ENCODE results near the gene POLR2I. TPM values are rescaled to one million over a fixed set of nuclear protein-coding genes. Genes with fewer than 3 reads are reported as not detected.

The POLR2I gene
- polyA plus RNA-seq, 1 donor from 2014 or later, result 159 TPM

DNA sequence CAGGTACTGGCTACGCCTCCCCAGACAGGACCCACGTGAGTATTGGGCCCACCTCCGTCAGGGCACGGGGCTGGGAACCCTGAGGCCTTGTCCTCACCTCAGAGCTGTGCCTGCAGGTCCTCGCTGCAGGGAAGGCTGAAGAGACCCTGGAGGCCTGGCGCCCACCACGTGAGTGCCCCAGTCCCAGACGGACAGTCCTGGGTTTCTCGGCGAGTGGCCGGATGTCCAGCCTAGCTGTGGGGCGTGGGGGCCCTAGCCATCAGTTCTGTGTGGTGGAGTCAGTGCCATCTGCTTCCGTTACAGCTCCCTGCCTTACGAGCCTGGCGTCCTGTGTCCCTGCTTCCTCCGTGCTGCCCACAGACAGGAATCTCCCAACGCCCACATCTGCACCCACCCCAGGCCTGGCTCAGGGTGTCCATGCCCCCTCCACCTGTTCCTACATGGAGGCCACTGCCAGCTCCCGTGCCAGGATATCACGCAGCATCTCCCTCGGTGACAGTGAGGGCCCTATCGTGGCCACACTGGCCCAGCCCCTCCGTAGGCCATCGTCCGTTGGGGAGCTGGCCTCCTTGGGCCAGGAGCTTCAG lies 11.5 kb downstream of the POLR2I start:
- no peak overlapping the region for H3K9ac ChIP-seq (ENCODE audit: low read length)
- no peaks in the 10 kb centered on the region for H3K79me2 ChIP-seq (replicated peaks; ENCODE audit: insufficient read depth, low read length)
- no peak overlapping the region for H2AFZ ChIP-seq (ENCODE audit: low read depth, low read length)
- no peaks in the 10 kb centered on the region for H3K9me3 ChIP-seq (ENCODE audit: low read length)
- H3F3A ChIP-seq (ENCODE audit: insufficient read depth, low read length, poor library complexity, severe bottlenecking), result no peaks in the 10 kb centered on the region
- TF ChIP-seq EP300 (conservative IDR thresholded peaks at IDR 0.05; ENCODE audit: poor library complexity, severe bottlenecking) (no peak), EZH2 (IDR thresholded peaks at IDR 0.05; ENCODE audit: borderline replicate concordance, insufficient read depth, low read length, poor library complexity, severe bottlenecking) (no peak)
- H3K9me2 ChIP-seq (ENCODE audit: insufficient read depth, low read length), result no peaks in the 10 kb centered on the region
- no peak overlapping the region for H3K27ac ChIP-seq (ENCODE audit: low read length)
- H3K36me3 ChIP-seq (ENCODE audit: insufficient read depth, low read length), result no peaks in the 10 kb centered on the region
- no peaks in the 10 kb centered on the region for H3K27me3 ChIP-seq (ENCODE audit: insufficient read depth, low read depth, low read length)
- H4K20me1 ChIP-seq (ENCODE audit: insufficient read depth), result no peaks in the 10 kb centered on the region
- no peak overlapping the region for H3K4me3 ChIP-seq (ENCODE audit: low read length)
- H3K4me2 ChIP-seq (ENCODE audit: low read length), result no peak overlapping the region

DNA sequence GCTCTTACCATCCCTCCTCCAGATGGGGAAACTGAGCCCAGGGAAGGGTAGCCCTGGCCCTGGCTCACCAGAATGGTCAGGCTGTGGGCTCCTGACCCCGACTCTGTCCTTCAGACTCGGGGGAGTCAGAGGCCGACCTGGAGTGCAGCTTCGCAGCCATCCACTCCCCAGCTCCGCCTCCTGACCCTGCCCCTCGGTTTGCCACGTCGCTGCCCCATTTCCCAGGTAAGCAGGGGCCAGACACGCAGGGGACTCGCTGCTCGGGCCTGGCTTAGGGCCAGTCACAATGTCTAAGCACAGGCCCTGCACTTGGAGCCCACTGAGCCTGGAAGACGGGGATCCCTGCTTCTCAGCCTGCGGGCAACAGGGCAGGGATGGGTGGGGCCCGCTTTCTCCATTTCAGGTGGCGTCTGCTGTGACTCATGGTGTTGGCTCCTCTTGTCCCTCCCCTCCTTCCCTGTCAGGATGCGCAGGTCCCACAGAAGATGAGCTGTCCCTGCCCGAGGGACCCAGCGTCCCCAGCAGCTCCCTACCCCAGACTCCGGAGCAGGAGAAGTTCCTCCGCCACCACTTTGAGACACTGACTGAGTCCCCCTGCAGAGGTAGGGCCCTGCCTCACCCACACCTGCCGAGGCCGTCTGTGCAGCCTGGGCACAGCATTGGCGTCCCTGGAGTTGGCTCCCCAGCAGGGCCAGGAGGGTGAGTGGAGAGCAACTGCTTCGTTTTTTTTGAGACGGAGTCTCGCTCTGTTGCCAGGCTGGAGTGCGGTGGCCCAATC lies 12.9 kb downstream of the POLR2I start:
- Histone ChIP-seq H3K36me3 (ENCODE audit: insufficient read depth, low read length) (no peaks in the 10 kb centered on the region), H3K27me3 (ENCODE audit: insufficient read depth, low read depth, low read length) (no peaks in the 10 kb centered on the region)
- no peak for TF ChIP-seq SMC3 (conservative IDR thresholded peaks at IDR 0.05; ENCODE audit: poor library complexity)
- no peak for TF ChIP-seq POLR2AphosphoS5 (IDR thresholded peaks at IDR 0.05)
- TF ChIP-seq, protein P1, sequence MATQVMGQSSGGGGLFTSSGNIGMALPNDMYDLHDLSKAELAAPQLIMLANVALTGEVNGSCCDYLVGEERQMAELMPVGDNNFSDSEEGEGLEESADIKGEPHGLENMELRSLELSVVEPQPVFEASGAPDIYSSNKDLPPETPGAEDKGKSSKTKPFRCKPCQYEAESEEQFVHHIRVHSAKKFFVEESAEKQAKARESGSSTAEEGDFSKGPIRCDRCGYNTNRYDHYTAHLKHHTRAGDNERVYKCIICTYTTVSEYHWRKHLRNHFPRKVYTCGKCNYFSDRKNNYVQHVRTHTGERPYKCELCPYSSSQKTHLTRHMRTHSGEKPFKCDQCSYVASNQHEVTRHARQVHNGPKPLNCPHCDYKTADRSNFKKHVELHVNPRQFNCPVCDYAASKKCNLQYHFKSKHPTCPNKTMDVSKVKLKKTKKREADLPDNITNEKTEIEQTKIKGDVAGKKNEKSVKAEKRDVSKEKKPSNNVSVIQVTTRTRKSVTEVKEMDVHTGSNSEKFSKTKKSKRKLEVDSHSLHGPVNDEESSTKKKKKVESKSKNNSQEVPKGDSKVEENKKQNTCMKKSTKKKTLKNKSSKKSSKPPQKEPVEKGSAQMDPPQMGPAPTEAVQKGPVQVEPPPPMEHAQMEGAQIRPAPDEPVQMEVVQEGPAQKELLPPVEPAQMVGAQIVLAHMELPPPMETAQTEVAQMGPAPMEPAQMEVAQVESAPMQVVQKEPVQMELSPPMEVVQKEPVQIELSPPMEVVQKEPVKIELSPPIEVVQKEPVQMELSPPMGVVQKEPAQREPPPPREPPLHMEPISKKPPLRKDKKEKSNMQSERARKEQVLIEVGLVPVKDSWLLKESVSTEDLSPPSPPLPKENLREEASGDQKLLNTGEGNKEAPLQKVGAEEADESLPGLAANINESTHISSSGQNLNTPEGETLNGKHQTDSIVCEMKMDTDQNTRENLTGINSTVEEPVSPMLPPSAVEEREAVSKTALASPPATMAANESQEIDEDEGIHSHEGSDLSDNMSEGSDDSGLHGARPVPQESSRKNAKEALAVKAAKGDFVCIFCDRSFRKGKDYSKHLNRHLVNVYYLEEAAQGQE (IDR thresholded peaks at IDR 0.05; ENCODE audit: borderline replicate concordance), result no peak
- TF ChIP-seq EP300 (conservative IDR thresholded peaks at IDR 0.05; ENCODE audit: poor library complexity, severe bottlenecking), result no peak
- no peak for TF ChIP-seq TAF1 (IDR thresholded peaks at IDR 0.05; ENCODE audit: low read depth)
- TF ChIP-seq, protein P2, sequence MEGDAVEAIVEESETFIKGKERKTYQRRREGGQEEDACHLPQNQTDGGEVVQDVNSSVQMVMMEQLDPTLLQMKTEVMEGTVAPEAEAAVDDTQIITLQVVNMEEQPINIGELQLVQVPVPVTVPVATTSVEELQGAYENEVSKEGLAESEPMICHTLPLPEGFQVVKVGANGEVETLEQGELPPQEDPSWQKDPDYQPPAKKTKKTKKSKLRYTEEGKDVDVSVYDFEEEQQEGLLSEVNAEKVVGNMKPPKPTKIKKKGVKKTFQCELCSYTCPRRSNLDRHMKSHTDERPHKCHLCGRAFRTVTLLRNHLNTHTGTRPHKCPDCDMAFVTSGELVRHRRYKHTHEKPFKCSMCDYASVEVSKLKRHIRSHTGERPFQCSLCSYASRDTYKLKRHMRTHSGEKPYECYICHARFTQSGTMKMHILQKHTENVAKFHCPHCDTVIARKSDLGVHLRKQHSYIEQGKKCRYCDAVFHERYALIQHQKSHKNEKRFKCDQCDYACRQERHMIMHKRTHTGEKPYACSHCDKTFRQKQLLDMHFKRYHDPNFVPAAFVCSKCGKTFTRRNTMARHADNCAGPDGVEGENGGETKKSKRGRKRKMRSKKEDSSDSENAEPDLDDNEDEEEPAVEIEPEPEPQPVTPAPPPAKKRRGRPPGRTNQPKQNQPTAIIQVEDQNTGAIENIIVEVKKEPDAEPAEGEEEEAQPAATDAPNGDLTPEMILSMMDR (IDR thresholded peaks at IDR 0.05; ENCODE audit: poor library complexity, severe bottlenecking), result no peak
- no peak for TF ChIP-seq RAD21 (conservative IDR thresholded peaks at IDR 0.05)
- no peak for TF ChIP-seq EZH2 (IDR thresholded peaks at IDR 0.05; ENCODE audit: borderline replicate concordance, insufficient read depth, low read length, poor library complexity, severe bottlenecking)
- no peak for TF ChIP-seq MXI1 (conservative IDR thresholded peaks at IDR 0.05; ENCODE audit: poor library complexity, severe bottlenecking)

More for the DNA sequence above, 12.9 kb downstream of the POLR2I start:
- H4K20me1 ChIP-seq (ENCODE audit: insufficient read depth), result no peaks in the 10 kb centered on the region
- no peaks in the 10 kb centered on the region for H3K79me2 ChIP-seq (replicated peaks; ENCODE audit: insufficient read depth, low read length)
- no peak overlapping the region for H3K9ac ChIP-seq (ENCODE audit: low read length)
- H3K9me3 ChIP-seq (ENCODE audit: low read length), result no peaks in the 10 kb centered on the region
- no peak overlapping the region for H3K4me3 ChIP-seq (ENCODE audit: low read length)
- no peaks in the 10 kb centered on the region for H3K9me2 ChIP-seq (ENCODE audit: insufficient read depth, low read length)
- H3F3A ChIP-seq (ENCODE audit: insufficient read depth, low read length, poor library complexity, severe bottlenecking), result no peaks in the 10 kb centered on the region
- no peak overlapping the region for H3K27ac ChIP-seq (ENCODE audit: low read length)
- H2AFZ ChIP-seq (ENCODE audit: low read depth, low read length), result no peak overlapping the region
- no peak overlapping the region for H3K4me2 ChIP-seq (ENCODE audit: low read length)

Measured in neural cell (in vitro differentiated cells).